Right atrium auricular region (tissue), 2 donors: ENCODE measurements around the gene ARHGEF10L. TPM values are rescaled to one million over a fixed set of nuclear protein-coding genes. Genes with fewer than 3 reads are reported as not detected.
A peak's percentile ranks its signal among the peaks of the same experiment; 100 is the strongest.

Source experiments
- DNase-seq: peaks from one replicate; pipeline ENCODE4 v3.0.0-alpha.2; 2019; ENCODE audit warnings: low spot score
- H3K27ac ChIP-seq, 2 donors: fragments of 200-600 bp; sonication (generic); 1 replicate in 1 of 2; 2 replicates in 1 of 2; pipeline ENCODE4 v1.5.1; 2016 to 2019
- H3K27me3 ChIP-seq, 2 donors: fragments of 200-600 bp; sonication (generic); one replicate each; pipeline versions ENCODE4 v1.5.1 to v1.6.0; 2017 to 2019
- H3K36me3 ChIP-seq: fragments of 200-600 bp; sonication (generic); one replicate; pipeline ENCODE4 v1.5.1; 2016
- H3K4me1 ChIP-seq, 2 donors: fragments of 200-600 bp; sonication (generic); one replicate each; pipeline versions ENCODE4 v1.5.1 to v1.6.0; 2017 to 2019
- H3K4me3 ChIP-seq, 2 donors: fragments of 200-600 bp; sonication (generic); 1 replicate in 1 of 2; 2 replicates in 1 of 2; pipeline ENCODE4 v1.5.1; 2017 to 2019; ENCODE audit warnings: mild to moderate bottlenecking in 1 of 2, moderate library complexity in 1 of 2
- H3K9me3 ChIP-seq, 2 donors: fragments of 200-600 bp; sonication (generic); one replicate each; pipeline ENCODE4 v1.5.1; 2019
- CTCF ChIP-seq, 2 donors: fragments of 200-600 bp; sonication (generic); IDR thresholded peaks; one replicate each; pipeline ENCODE4 v1.5.1; 2019; ENCODE audit warnings: antibody characterized with exemption in 2 of 2
- total RNA-seq, 2 donors: library from RNA; depleted of rRNA; stranded (reverse); fragments of >200 nt; gene quantifications; one replicate each; pipeline ENCODE4 v1.1.0, GENCODE V29; 2016

Gene ARHGEF10L
- total RNA-seq, 2 donors from 2014 or later, result 49.3 to 52.2 TPM

GRCh38 chr1:17540255-17541001, 930 bp downstream of the ARHGEF10L start:
- H3K27ac ChIP-seq, result peak overlapping the region; percentile 92 to 93
- no peaks in the 10 kb centered on the region for H3K9me3 ChIP-seq
- H3K4me3 ChIP-seq, result peak overlapping the region; percentile 70 to 76
- DNase-seq, result no peak
- peaks cover 0 to 41% of the 10 kb centered on the region in 2 donors for H3K4me1 ChIP-seq
- TF ChIP-seq CTCF (IDR thresholded peaks at IDR 0.05), result no peak
- no peaks in the 10 kb centered on the region for H3K27me3 ChIP-seq
- H3K36me3 ChIP-seq, result no peaks in the 10 kb centered on the region

GRCh38 chr1:17542645-17543044, 3.1 kb downstream of the ARHGEF10L start:
- no peak overlapping the region for H3K27ac ChIP-seq
- TF ChIP-seq CTCF (IDR thresholded peaks at IDR 0.05), result no peak
- H3K4me3 ChIP-seq, result no peak overlapping the region
- no peaks in the 10 kb centered on the region for H3K9me3 ChIP-seq
- no peaks in the 10 kb centered on the region for H3K27me3 ChIP-seq
- DNase-seq, result no peak
- no peaks in the 10 kb centered on the region for H3K36me3 ChIP-seq
- H3K4me1 ChIP-seq, result peaks cover 0 to 62% of the 10 kb centered on the region in 2 donors

- Histone ChIP-seq H3K9me3 (no peaks in the 10 kb centered on the region), H3K27me3 (no peaks in the 10 kb centered on the region), H3K27ac (peak overlapping the region; percentile 63 to 82), H3K36me3 (no peaks in the 10 kb centered on the region), H3K4me1 (peaks cover 0 to 51% of the 10 kb centered on the region in 2 donors), H3K4me3 (no peak overlapping the region)
- TF ChIP-seq CTCF (IDR thresholded peaks at IDR 0.05), result no peak
- DNase-seq, result no peak
These were observed 5.4 kb downstream of the ARHGEF10L start for GRCh38 chr1:17544776-17545350.

GRCh38 chr1:17545356-17545755, 5.9 kb downstream of the ARHGEF10L start:
- DNase-seq, result peak; percentile 72
- Histone ChIP-seq H3K4me3 (no peak overlapping the region), H3K4me1 (peaks cover 0 to 50% of the 10 kb centered on the region in 2 donors), H3K9me3 (no peaks in the 10 kb centered on the region), H3K27ac (peak overlapping the region; percentile 63 to 82), H3K27me3 (no peaks in the 10 kb centered on the region), H3K36me3 (no peaks in the 10 kb centered on the region)
- no peak for TF ChIP-seq CTCF (IDR thresholded peaks at IDR 0.05)

GRCh38 chr1:17546946-17547670, 7.6 kb downstream of the ARHGEF10L start:
- no peak for TF ChIP-seq CTCF (IDR thresholded peaks at IDR 0.05)
- H3K4me3 ChIP-seq, result no peak overlapping the region
- DNase-seq, result no peak
- no peaks in the 10 kb centered on the region for H3K27me3 ChIP-seq
- no peaks in the 10 kb centered on the region for H3K36me3 ChIP-seq
- peaks cover 0 to 54% of the 10 kb centered on the region in 2 donors for H3K4me1 ChIP-seq
- H3K27ac ChIP-seq, result peak overlapping the region in 1 of 2 donors; percentile 7
- H3K9me3 ChIP-seq, result no peaks in the 10 kb centered on the region
